Head of caudate nucleus (tissue), 42 donors: ENCODE results near the gene SYNE1.

Experiments used
- DNase-seq, 42 donors: peaks; one replicate each; pipeline versions ENCODE4 v3.0.0 to v3.0.0-alpha.2; 2020 to 2021; ENCODE audit warnings: mixed read lengths in 7 of 42
- intact Hi-C: fragments of 100-400 bp; cut with DNase I; formaldehyde crosslinking; loops from one replicate; pipeline ENCODE4 v1.15.0; 2022

The SYNE1 gene

DNA sequence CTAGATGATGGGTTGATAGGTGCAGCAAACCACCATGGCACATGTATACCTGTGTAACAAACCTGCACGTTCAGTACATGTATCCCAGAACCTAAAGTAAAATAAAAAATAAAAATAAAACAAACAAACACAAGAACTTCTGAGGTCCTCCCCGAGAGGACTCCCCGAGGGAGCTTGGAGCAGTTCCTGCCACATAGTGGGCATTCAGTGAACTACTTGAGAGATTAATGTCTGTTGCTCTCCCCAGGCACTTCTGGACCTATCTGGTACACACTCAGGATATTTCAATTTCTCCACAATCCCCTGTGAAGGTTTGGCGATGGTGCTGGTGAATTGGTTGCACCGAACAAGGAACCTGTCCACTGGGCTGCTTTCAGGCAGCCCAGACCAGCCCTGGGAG, 518.5 kb downstream of the SYNE1 start:
- intact Hi-C loops = no loop called here

DNA sequence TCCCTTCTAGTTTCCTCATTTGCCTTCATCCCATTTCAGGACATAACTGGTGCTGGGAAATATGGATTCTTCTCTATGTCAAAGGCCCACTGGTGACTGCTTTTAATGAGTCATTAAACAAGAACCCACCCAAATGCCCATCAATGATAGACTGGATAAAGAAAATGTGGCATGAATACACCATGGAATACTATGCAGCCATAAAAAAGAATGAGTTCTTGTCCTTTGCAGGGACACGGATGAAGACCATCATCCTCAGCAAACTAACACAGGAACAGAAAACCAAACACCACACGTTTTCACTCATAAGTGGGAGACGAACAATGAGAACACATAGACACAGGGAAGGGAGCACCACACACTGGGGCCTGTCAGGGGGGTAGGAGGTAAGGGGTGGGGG, 518.9 kb downstream of the SYNE1 start:
- intact Hi-C loops = no loop called here
- DNase-seq = no peak

More for the DNA sequence above, 518.5 kb downstream of the SYNE1 start:
- no peak for DNase-seq

DNA sequence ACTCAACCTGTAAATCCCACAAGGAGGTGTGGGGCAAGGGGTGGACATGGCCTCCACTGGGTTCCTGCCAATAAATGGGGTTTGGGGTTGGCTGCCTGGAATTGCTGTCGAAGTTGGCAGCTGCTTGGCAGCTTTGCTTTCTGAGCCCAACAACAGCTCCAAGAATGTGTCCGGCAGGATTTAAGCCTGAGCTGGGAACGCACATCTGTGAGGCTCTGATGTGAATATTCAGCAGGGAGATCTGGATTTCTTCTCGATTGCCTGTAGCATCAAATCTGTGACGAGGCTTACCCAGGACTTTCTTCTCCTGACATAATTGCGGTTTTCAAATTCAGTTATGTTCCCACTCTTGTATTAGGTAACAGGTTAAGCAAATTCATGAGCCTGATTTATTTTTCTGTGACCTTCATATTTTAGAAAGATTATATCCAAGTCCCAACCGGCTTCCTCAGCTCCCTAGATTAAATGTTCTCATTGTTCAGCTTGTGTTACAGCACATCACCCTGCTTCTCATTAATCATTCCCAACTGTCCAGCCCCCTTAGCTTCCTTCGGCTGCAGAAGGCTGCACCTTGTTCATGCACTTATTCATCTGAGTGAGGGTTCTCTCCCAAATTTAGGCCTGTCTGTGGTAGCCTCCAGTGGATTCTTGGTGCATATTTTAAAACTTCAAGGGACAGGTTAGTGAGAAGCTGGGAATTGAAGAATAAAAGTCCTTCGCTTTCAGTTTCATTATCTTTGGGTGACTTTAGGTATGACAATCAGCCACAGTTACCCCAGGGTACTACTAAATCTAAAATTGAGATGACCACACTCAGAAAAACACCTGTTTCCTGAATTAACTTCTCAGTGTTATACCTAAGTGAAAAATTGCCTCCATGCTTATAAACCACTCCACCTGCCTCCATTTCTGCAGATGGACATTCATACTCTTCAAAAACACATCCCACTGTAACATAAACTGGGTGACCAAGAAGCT, 519.7 kb downstream of the SYNE1 start:
- intact Hi-C loops = no loop called here
- no peak for DNase-seq

DNA sequence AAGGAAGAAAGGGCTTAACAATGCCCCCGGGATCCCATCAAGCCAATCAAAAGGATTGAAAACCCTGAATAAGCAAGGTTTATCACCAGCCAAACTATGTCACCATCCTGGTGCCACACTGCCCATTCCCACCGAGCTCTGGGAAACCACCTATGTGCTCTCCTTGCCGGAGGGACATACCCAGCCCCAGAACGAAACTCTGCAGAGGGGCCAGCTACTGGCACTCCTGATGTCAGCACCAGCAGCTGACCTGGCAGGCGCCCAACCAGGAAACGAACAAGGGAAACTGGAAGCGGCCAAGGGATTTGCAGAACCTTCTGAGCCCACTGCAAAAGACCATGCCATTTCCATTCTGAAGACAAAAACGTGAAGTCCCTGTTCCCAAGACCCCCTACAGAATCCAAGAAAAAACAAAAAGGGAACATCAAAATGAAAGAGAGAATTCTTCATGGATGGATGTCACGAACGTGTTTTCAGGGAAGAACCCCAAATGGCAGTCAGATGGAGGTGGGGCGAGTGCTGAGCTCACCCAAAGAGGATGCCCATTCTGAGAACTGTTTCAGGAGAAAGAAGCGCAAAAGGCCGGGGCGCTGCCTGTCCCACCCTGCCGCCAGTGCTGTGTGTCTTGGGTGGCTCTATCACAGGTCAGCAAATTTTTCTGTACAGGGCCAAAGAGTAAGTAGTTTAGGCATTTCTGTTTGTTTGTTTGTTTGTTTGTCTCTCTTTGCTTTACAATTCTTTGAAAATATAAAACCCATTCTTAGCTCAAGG, 524.5 kb downstream of the SYNE1 start:
- peak in 41 of 42 donors; percentile 24 to 79 (median 58) for DNase-seq
- intact Hi-C loops = no loop called here

DNA sequence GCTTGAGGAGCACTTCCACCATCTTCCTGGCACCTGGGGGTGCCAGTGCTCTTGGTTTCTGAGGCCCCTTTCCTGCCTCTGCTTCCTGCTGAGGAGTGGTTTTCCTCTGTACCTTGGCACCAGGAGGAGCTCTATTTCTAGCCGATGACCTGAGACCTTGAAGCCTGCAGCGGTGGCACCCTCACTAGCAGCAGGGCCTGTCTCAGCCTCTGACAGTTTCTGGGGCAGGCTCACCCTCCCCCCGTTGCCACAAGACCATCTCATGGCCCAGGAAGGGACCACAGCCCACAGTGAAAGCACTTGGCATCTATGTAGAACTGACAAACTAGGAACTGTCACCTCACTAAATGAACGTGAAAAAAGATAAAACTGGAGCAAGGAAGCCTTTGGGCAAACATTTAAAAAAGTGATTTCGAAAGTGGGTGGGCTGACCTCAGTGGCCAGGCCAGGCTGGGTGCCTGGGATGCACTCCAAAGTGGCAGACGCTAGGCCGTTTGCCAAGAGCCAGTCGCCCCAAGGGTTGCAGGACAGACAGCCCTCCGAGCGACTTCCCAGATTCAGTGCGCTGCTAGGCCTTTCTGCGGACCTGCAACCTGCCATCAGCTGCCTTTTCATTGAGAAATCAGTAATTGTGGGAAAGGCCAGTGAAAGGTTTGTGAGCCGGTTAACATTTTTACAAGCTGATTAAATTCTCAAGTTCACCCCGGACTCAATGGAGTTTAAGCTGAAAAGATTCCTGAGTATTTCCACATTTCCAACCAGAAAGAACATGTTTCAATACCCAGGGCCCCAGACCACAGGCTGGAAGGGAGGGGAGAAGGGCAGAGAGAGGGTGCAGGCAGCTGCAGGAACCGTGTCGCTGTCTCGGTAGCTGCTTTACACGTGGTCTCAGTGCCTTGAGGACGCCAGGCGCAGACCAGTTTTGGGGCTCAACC, 526.0 kb downstream of the SYNE1 start:
- intact Hi-C loops = no loop called here
- peak in 18 of 42 donors; percentile 25 to 64 (median 41) for DNase-seq

DNA sequence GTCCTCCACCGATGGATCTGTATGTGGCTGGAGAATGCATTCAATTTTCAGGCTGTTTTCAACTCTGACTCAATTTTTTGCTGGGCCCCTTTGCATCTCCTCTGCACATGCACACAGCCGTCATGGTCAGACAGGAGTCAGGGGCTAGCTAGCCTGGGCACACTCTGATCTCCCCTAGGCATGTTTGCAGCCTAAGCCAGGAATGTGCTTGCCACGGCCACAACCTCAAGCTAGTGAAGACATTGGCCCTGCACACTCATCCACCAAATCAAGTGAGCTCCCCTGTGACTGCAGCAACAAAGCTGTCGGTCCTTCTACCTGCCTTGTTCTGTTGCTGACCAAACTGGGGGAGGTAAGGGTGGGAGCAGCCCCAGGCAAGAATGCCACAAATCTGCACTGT, 529.2 kb downstream of the SYNE1 start:
- intact Hi-C loops = no loop called here
- no peak for DNase-seq

DNA sequence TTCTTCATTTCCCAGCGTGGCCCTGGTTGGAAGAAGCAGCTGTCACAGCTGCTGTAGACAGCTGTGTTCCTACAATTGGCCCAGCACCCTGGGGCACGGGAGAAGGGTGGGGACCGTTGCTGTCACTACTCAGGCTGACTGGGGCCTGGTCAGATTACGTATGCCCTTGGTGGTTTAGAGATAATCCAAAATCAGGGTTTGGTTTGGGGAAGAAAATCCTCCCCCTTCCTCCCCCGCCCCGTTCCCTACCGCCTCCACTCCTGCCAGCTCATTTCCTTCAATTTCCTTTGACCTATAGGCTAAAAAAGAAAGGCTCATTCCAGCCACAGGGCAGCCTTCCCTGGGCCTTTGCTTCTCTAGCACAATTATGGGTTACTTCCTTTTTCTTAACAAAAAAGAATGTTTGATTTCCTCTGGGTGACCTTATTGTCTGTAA, 537.0 kb downstream of the SYNE1 start:
- intact Hi-C loops = no loop called here
- DNase-seq = no peak

DNA sequence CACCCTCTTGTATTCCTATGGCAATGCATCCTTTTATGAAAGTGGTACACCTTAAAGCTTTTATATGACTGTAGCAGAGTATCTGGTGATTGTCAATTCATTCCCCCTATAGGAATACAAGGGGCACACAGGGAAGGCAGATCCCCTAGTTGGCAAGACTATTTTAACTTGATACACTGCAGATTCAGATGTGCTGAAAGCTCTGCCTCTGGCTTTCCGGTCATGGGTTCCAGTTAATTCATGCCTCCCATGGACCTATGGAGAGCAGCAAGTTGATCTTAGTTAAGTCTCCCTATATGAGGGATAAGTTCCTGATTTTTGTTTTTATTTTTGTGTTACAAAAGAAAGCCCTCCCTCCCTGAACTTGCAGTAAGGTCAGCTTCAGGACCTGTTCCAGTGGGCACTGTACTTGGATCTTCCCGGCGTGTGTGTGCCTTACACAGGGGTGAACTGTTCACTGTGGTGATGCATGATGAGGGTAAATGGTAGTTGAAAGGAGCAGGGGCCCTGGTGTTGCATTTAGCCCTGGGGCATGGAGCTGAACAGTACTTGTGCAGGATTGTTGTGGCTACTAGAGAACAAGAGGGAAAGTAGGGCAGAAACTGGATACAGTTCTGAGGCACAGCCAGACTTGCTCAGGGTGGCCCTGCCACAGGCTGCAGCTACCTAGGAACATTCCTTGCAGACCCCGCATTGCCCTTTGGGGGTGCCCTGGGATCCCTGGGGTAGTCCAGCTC, 537.5 kb downstream of the SYNE1 start:
- DNase-seq = no peak
- intact Hi-C loops = no loop called here

DNA sequence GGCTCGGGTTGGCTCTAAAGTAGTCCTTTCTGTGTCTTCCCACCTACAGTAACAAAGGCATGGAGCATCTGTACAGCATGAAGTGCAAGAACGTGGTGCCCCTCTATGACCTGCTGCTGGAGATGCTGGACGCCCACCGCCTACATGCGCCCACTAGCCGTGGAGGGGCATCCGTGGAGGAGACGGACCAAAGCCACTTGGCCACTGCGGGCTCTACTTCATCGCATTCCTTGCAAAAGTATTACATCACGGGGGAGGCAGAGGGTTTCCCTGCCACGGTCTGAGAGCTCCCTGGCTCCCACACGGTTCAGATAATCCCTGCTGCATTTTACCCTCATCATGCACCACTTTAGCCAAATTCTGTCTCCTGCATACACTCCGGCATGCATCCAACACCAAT, 538.5 kb downstream of the SYNE1 start:
- intact Hi-C loops = no loop called here
- DNase-seq = no peak

DNA sequence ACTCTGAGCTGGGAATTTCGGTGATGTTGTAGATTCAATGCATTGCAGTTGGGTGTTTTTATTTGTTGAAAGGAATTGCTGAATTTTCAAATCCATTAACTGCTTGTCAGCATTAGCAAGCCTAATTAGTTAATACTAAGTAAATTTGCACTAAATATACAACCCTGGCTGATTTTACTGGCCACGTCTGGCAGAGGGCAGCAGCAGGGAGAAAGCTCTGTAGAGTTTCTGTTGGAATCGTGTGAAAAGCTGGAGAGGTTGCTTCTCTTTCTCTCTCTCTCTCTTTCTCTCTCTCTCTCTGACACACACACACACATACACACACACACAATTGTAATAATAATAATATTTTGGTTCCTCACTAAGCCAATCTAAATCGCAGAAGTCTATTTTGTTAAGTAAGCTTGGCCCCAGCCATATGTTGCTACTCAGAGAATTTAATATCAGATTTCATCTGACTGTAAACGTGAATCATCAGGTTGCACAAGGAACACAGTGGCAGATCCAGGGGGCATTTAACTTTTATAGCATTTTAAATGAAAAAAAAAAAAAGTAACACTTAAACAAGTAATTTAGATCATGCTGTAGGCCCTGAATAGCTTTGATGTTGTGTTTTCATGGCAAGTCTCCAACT, 540.2 kb downstream of the SYNE1 start:
- DNase-seq = no peak
- intact Hi-C loops = no loop called here

DNA sequence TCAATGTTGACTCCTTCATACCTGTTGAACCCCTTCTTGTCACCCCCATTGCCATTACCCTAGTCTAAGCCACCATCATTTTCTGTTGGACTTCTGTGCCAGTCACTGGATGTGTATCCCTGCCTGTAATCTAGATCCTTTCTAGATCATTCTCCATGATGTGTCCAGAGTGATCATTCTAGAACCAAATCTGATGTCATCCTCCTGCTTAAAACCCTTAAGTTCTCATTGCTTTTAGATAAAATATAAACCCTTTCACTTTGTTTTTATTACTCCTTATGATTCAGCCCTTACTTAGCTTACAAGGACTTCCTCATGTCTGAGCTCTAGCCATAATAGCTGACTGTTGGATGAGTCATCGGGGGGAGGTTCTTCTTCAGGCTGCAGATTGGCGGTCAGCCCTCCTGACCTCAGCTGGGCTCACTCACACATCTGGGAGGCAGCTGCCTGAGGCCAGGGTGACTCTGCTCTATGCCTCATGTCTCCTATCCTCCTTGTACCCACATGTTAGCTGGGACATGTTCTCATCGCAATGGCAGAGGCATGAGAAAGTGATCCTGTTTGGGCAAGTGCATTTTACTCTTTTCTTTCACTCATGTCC, 542.1 kb downstream of the SYNE1 start:
- peak in 2 of 42 donors; percentile 34 to 61 for DNase-seq
- intact Hi-C loops = no loop called here

DNA sequence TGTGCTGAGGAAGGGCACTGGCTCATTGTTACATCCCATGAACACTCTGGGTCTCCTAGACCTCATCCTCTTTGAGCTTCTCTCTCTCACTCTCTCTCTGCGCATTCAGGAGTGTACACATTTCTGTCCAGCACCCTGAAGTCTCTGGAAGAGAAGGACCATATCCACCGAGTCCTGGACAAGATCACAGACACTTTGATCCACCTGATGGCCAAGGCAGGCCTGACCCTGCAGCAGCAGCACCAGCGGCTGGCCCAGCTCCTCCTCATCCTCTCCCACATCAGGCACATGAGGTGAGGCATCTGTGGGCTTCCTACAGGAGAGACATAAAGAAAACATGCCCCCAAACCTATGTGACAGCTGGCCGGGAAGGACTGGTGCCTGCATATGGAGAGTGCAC, 542.9 kb downstream of the SYNE1 start:
- no peak for DNase-seq
- intact Hi-C loops = no loop called here

DNA sequence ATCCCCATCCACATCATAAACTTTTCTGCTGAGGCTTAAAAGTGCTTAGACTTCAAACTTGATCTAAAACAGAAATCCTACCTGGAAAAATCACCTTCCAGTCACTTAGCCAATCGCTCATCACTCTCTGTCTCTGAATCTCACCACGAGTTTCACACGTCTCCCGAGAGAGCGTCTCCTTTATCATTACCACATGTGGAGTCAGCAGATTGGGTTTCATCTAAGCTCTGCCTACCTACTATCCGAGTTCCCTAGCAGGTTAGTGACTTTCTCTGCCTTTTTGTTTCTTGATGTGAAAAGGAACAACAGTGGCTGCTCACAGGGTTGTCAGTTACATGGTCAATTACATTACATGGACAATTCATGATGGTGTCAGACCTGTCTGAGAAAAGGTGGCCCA, 543.5 kb downstream of the SYNE1 start:
- intact Hi-C loops = no loop called here
- DNase-seq = no peak

DNA sequence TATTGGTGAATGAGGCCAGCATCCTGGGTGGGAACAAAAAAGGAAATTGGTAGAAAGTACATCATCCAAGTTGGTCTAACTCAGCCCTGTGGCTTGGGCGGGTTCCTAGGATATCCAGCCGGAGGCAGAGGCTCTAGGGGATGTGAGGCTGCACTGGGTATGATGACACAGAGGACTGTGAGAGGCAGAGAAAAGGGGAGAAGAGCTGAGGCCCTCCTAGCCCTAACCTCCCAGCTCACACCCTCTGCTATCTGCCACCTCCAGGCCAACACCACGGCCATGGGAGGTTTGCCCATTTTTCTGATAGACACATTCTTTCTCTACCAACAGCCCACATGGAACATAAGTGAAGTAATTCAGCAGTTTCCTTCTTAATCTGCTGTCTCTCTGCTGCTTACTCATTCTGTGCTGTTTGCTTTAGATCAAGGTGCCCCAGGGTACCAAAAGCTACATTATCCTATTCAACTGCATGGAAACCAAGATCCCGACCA, 545.3 kb downstream of the SYNE1 start:
- intact Hi-C loops = no loop called here

DNA sequence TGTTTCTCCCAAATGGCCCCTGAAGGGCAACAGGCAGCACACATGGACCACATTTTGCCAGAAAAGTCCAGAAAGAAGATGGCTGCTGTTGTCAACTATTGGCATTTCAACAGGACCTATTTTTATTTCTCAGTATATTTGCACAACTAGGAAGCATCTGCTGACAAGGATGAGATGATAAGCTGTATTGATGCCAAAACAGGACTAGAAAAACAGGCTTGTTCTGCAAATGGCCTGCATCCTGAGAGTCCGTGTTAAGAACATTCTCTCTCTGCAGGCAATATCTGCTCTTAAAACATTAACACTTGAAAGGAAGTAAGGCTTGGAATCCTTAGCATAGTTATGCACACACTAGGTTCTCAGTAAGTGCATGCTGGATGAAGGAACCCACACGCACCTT, 546.0 kb downstream of the SYNE1 start:
- intact Hi-C loops = no loop called here
- DNase-seq = no peak

More for the DNA sequence above, 545.3 kb downstream of the SYNE1 start:
- no peak for DNase-seq

DNA sequence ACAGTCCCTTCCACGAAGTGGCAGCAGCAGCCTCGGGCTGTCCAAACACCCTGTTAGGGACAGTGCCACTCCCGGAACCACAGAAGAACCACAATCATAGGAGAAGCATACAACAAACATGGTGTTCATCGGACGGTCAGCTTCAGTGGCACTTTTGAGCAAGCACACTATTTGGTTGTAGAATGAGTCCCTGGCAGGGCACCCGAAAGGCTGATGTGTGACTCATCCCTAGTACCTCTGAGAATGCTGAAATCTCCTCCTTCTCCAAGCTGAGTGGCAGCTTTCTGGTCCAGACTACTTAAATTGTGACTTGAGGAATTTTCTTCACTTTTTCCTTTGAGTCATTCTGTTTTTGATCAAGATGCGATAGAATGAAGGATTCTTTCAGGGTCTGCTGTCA, 547.2 kb downstream of the SYNE1 start:
- DNase-seq = no peak
- intact Hi-C loops = no loop called here

DNA sequence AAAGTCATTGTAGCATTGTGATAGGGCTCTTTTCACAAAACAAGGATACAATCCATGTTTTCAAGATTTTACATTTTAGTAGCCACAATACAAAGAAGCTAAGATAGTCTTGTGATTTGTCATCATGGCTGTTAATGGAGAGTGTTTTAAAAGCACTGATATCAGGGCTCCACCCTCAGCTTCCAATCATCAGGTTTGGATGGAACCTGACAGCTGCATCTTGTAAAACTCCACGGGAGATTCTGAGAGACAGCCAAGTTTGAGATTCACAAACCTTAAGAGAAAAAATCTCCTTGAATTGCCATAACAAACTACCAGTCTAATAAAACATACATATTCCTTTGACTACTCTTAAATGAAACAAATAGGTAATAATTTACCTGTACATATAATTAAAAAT, 549.5 kb downstream of the SYNE1 start:
- intact Hi-C loops = no loop called here
- no peak for DNase-seq
